GM12878 (cell line): Measurements from ENCODE around the gene DCP1B. TPM values are rescaled to one million over a fixed set of nuclear protein-coding genes. Genes with fewer than 3 reads are reported as not detected.

Experiments used
- ATAC-seq: fragments of 200-7000 bp; cut with Tn5 transposase; 3 replicates; pipeline ENCODE4 v1.9.1; 2020; ENCODE audit warnings: mild to moderate bottlenecking, moderate library complexity
- BruUV-seq: library from RNA; stranded (reverse); fragments of 400-500 nt; replicated peaks from 2 replicates; lab custom pipeline; 2021; lab: Mats Ljungman, UMichigan
- CTCF ChIA-PET: fragments of 300-600 bp; sonication (Branson Sonifier 250); formaldehyde crosslinking; extraction: SDS; loops from one replicate; lab custom pipeline; 2021; ENCODE audit warnings: inconsistent platforms; lab: Yijun Ruan, JAX
- POLR2A ChIA-PET: fragments of 350-600 bp; formaldehyde crosslinking; extraction: SDS; loops from one replicate; lab custom pipeline; 2021; ENCODE audit warnings: inconsistent platforms; lab: Charles Lee
- RAD21 ChIA-PET: fragments of 300-600 bp; sonication (Branson Sonifier 250); formaldehyde crosslinking; loops from one replicate; lab custom pipeline; 2023; ENCODE audit warnings: antibody characterized with exemption; ENCODE audit not compliant: unreplicated experiment; lab: Charles Lee
- SMC1A ChIA-PET: fragments of 300-600 bp; sonication (Branson Sonifier 250); formaldehyde crosslinking; loops from one replicate; lab custom pipeline; 2023; ENCODE audit not compliant: unreplicated experiment, uncharacterized antibody; lab: Charles Lee
- DNase-seq: peaks from one replicate; pipeline ENCODE4 v3.0.0-alpha.2; 2011; ENCODE audit warnings: low read depth, low spot score
- FAIRE-seq: peaks from 3 replicates; lab custom pipeline; 2011; peaks lifted over from hg19 to GRCh38; lab: Jason Lieb, UNC
- H2AFZ ChIP-seq: 2 replicates; pipeline ENCODE4 v1.6.0; 2011; ENCODE audit warnings: low read depth, low read length, control low read depth; ENCODE audit not compliant: control insufficient read depth
- H3K27ac ChIP-seq: 2 replicates; pipeline ENCODE4 v1.5.1; 2011; ENCODE audit warnings: control low read depth; ENCODE audit not compliant: control insufficient read depth, insufficient read depth
- H3K27me3 ChIP-seq, 2 experiments: replicated peaks in 1 of 2; 2 replicates each; pipeline versions ENCODE4 v1.6.0 to v1.6.1; 2011; ENCODE audit warnings: low read length in 1 of 2; ENCODE audit not compliant: control insufficient read depth in 2 of 2, insufficient read depth in 2 of 2
- H3K36me3 ChIP-seq, 2 experiments: 2 replicates each; pipeline ENCODE4 v1.5.1; 2011; ENCODE audit warnings: low read length in 1 of 2; ENCODE audit not compliant: control insufficient read depth in 2 of 2, insufficient read depth in 2 of 2
- H3K4me1 ChIP-seq: 2 replicates; pipeline ENCODE4 v1.6.1; 2011; ENCODE audit warnings: mild to moderate bottlenecking, low read length, moderate library complexity, mixed read lengths; ENCODE audit not compliant: control insufficient read depth, insufficient read depth
- H3K4me2 ChIP-seq: 2 replicates; pipeline ENCODE4 v1.6.0; 2011; ENCODE audit warnings: control low read depth; ENCODE audit not compliant: control insufficient read depth, insufficient read depth
- H3K4me3 ChIP-seq: fragments of 200-600 bp; sonication (generic); 2 replicates; pipeline ENCODE4 v1.5.1; 2016
- H3K79me2 ChIP-seq: 2 replicates; pipeline ENCODE4 v1.6.0; 2011; ENCODE audit warnings: low read length; ENCODE audit not compliant: control insufficient read depth, insufficient read depth
- H3K9ac ChIP-seq: 2 replicates; pipeline ENCODE4 v1.8.0; 2011; ENCODE audit warnings: low read length, control low read depth, mixed read lengths; ENCODE audit not compliant: control insufficient read depth, insufficient read depth
- H3K9me3 ChIP-seq: replicated peaks from 3 replicates; pipeline ENCODE4 v1.5.1; 2011; ENCODE audit warnings: mild to moderate bottlenecking, low read length; ENCODE audit not compliant: control insufficient read depth, insufficient read depth
- H4K20me1 ChIP-seq: 2 replicates; pipeline ENCODE4 v1.6.0; 2011; ENCODE audit not compliant: control insufficient read depth, insufficient read depth
- BCL11A ChIP-seq: IDR thresholded peaks from 2 replicates; pipeline ENCODE4 v1.6.1; 2011; ENCODE audit warnings: low read depth, low read length
- CBFB ChIP-seq: IDR thresholded peaks from 2 replicates; pipeline ENCODE4 v1.6.1; 2016; ENCODE audit warnings: antibody characterized with exemption, low read depth
- CTCF ChIP-seq, 3 experiments: IDR thresholded peaks in 2 of 3; conservative IDR thresholded peaks in 1 of 3; 2 replicates each; pipeline ENCODE4 v1.5.1; 2011; ENCODE audit warnings: low read depth in 3 of 3, low read length in 3 of 3, mild to moderate bottlenecking in 3 of 3, control low read depth in 2 of 3, moderate library complexity in 2 of 3, inconsistent platforms in 1 of 3, mixed read lengths in 1 of 3; ENCODE audit not compliant: control insufficient read depth in 2 of 3, insufficient read depth in 1 of 3; ENCODE audit errors: extremely low read depth in 1 of 3
- EED ChIP-seq: sonication (generic); IDR thresholded peaks from 2 replicates; pipeline ENCODE4 v1.6.1; 2016; ENCODE audit warnings: antibody characterized with exemption, low read depth
- EZH2 ChIP-seq: IDR thresholded peaks from 2 replicates; pipeline ENCODE4 v1.6.1; 2012; ENCODE audit warnings: low read depth, mild to moderate bottlenecking, control low read depth, inconsistent platforms, low read length, borderline replicate concordance; ENCODE audit not compliant: control insufficient read depth
- MXI1 ChIP-seq: fragments of 150-350 bp; IDR thresholded peaks from 2 replicates; pipeline ENCODE4 v1.6.1; 2011; ENCODE audit warnings: low read depth, mild to moderate bottlenecking, inconsistent platforms, low read length, improper control_type of control experiment
- NFIC ChIP-seq: IDR thresholded peaks from 2 replicates; pipeline ENCODE4 v1.6.1; 2012; ENCODE audit warnings: low read depth, mild to moderate bottlenecking, inconsistent platforms, low read length, moderate library complexity
- PKNOX1 ChIP-seq: fragments of 450-650 bp; IDR thresholded peaks from 2 replicates; pipeline ENCODE4 v1.6.1; 2016; ENCODE audit warnings: mild to moderate bottlenecking
- POU2F2 ChIP-seq: IDR thresholded peaks from 3 replicates; pipeline ENCODE4 v1.6.1; 2011; ENCODE audit warnings: low read depth, mild to moderate bottlenecking, low read length, borderline replicate concordance
- SRF ChIP-seq, 2 experiments: IDR thresholded peaks; 2 replicates each; pipeline ENCODE4 v1.6.1; 2011; ENCODE audit warnings: low read depth in 2 of 2, low read length in 2 of 2, mild to moderate bottlenecking in 1 of 2, moderate library complexity in 1 of 2
- USF1 ChIP-seq: IDR thresholded peaks from 2 replicates; pipeline ENCODE4 v1.6.1; 2011; ENCODE audit warnings: borderline replicate concordance, low read depth, mild to moderate bottlenecking, moderate library complexity, mixed read lengths, low read length; ENCODE audit not compliant: insufficient read depth; ENCODE audit errors: extremely low read length
- ZSCAN29 ChIP-seq: fragments of 450-650 bp; IDR thresholded peaks from 2 replicates; pipeline ENCODE4 v1.6.1; 2017; ENCODE audit warnings: mild to moderate bottlenecking, moderate library complexity
- WGBS: methylation state at CpG from one replicate; pipeline ENCODE4 v1.1.6; 2016; ENCODE audit warnings: low lambda C conversion rate; ENCODE audit not compliant: insufficient replicate concordance, insufficient coverage; ENCODE audit errors: missing lambda C conversion rate; 5-methylcytosine and 5-hydroxymethylcytosine counted together
- in situ Hi-C: fragments of 300-500 bp; cut with MboI; formaldehyde crosslinking; loops from 9 replicates; pipeline ENCODE4 v1.14.3; 2018; ENCODE audit warnings: mixed read lengths
- intact Hi-C: fragments of 100-400 bp; cut with micrococcal nuclease; formaldehyde crosslinking; loops from one replicate; pipeline ENCODE4 v1.14.2; 2022; ENCODE audit not compliant: unreplicated experiment
- polyA plus RNA-seq, 11 experiments: library from polyadenylated mRNA; depleted of rRNA in 4 of 11; unstranded in 6 of 11; stranded (reverse) in 5 of 11; fragments of >200 nt; fragmentation: Nextera tagmentation in 4 of 11; fragmentation: Illumina TruSeq in 1 of 11; extraction: Ambion mirVana in 4 of 11; extraction: Trizol in 1 of 11; gene quantifications; 1 replicate in 1 of 11; 2 replicates in 10 of 11; pipeline versions ENCODE4 v1.2.1 to v1.2.3, GENCODE V29; 2011 to 2016; ENCODE audit warnings: inconsistent platforms in 2 of 11, missing spikeins in 2 of 11, low read depth in 1 of 11
- total RNA-seq, 4 experiments: library from RNA; depleted of rRNA in 3 of 4; stranded (reverse); fragments of >200 nt in 3 of 4; fragmentation: Illumina TruSeq in 1 of 4; extraction: Trizol in 1 of 4; gene quantifications; 2 replicates each; pipeline versions ENCODE4 v1.2.1 to v1.2.3, GENCODE V29; 2013 to 2021
- TF ChIP-seq, protein P1 (sequence below): IDR thresholded peaks from 2 replicates; pipeline ENCODE4 v1.6.1; 2012; ENCODE audit warnings: mild to moderate bottlenecking, low read depth, low read length

DCP1B gene
- total and polyA plus RNA-seq, 10 of the 15 experiments (the other 5 are each of a cell fraction or from before 2014, with no cell fraction given) = 1.3 to 23.4 (median 15.3) TPM

DNA sequence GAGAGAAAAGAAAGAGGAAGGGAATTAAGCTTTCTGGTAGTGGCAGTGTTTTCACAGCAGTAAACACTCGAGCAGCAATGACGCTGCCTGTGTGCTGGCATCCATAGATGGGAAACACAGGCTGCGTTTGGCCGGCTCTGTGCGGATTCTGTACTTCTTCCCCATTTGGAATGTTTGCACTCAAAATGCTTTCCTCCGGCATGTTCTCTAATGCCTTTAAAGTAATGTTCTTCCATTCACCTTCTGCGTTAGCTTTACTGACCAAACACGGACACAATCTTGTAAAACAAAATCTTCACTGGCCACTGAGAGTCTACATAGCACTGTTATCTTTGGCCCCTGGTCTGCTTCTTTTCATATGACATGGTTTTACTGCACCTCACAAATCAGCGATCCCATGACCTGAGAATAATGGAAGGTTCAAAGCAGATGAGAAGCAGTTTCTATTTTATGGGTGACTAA lies 31.4 kb downstream of the DCP1B start:
- intact Hi-C loops (no loop called here), in situ Hi-C loops (no loop called here)
- Histone ChIP-seq H3K36me3 (no peaks in the 10 kb centered on the region; a peak in 1 of 4 replicates), H3K4me1 (no peaks in the 10 kb centered on the region), H3K79me2 (no peaks in the 10 kb centered on the region), H3K4me2 (no peak overlapping the region), H3K27me3 (no peaks in the 10 kb centered on the region), H3K9ac (no peak overlapping the region), H3K27ac (no peak overlapping the region), H2AFZ (no peak overlapping the region), H4K20me1 (no peaks in the 10 kb centered on the region), H3K4me3 (no peak overlapping the region), H3K9me3 (no peaks in the 10 kb centered on the region)
- ChIA-PET SMC1A (no interaction called here), POLR2A (no interaction called here), CTCF (interaction anchor here (0.6 kb wide), 1 partner anchor 421 kb away, joined by 3 read pairs; no protein-coding TSS in a partner anchor), RAD21 (no interaction called here)
- TF ChIP-seq USF1 (no peak), NFIC (no peak), POU2F2 (no peak), ZSCAN29 (no peak), CTCF (IDR thresholded peaks at IDR 0.05 in 2 of 3, conservative IDR thresholded peaks at IDR 0.05 in 1 of 3; ENCODE audit: control insufficient read depth in 2 of 3, extremely low read depth in 1 of 3, insufficient read depth in 1 of 3, low read depth in 3 of 3, low read length in 3 of 3) (no peak), EED (no peak), SRF (IDR thresholded peaks at IDR 0.05; ENCODE audit: low read depth in 2 of 2, low read length in 2 of 2) (no peak), EZH2 (no peak), CBFB (no peak), PKNOX1 (no peak), MXI1 (no peak), BCL11A (no peak)
- TF ChIP-seq, protein P1, sequence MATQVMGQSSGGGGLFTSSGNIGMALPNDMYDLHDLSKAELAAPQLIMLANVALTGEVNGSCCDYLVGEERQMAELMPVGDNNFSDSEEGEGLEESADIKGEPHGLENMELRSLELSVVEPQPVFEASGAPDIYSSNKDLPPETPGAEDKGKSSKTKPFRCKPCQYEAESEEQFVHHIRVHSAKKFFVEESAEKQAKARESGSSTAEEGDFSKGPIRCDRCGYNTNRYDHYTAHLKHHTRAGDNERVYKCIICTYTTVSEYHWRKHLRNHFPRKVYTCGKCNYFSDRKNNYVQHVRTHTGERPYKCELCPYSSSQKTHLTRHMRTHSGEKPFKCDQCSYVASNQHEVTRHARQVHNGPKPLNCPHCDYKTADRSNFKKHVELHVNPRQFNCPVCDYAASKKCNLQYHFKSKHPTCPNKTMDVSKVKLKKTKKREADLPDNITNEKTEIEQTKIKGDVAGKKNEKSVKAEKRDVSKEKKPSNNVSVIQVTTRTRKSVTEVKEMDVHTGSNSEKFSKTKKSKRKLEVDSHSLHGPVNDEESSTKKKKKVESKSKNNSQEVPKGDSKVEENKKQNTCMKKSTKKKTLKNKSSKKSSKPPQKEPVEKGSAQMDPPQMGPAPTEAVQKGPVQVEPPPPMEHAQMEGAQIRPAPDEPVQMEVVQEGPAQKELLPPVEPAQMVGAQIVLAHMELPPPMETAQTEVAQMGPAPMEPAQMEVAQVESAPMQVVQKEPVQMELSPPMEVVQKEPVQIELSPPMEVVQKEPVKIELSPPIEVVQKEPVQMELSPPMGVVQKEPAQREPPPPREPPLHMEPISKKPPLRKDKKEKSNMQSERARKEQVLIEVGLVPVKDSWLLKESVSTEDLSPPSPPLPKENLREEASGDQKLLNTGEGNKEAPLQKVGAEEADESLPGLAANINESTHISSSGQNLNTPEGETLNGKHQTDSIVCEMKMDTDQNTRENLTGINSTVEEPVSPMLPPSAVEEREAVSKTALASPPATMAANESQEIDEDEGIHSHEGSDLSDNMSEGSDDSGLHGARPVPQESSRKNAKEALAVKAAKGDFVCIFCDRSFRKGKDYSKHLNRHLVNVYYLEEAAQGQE = no peak
- BruUV-seq = no TSS peak
- DNase-seq (no peak), FAIRE-seq (no peak), ATAC-seq (no peak)
- 94% methylated on average over 9 of the region's 9 CpGs for WGBS
